VCaP (cell line): ENCODE results near the gene FHIT.

Experiments used
- H3K27ac ChIP-seq: fragments of 450-650 bp; 2 replicates; pipeline ENCODE4 v1.5.1; 2017
- CTCF ChIP-seq: fragments of 450-650 bp; conservative IDR thresholded peaks from 2 replicates; pipeline ENCODE4 v1.5.1; 2017; ENCODE audit warnings: mild to moderate bottlenecking, moderate library complexity

FHIT gene

GRCh38 chr3:61184956-61185355 lies 66.3 kb downstream of the FHIT start:
- no peak overlapping the region; the same call in 1 of the 2 replicates for H3K27ac ChIP-seq
- no peak for TF ChIP-seq CTCF

DNA sequence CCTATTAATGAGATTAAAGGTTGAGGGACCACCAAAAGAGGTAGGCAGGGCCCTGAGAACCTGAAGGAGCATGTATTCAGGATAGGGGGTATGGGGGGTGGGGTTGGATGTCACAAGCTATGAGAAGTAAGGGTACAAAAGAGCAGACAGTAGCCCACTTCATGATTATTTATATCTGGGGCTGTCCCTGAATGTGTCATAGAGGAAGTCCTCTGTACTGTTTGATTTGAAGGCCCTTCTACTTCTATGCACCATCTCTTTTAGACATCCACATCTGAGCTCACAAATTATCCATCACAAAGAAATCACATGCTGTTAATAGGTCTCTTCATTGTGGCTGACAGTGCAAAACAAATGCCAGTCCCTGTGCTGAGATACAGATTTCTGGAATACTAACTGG lies 68.6 kb downstream of the FHIT start:
- H3K27ac ChIP-seq: no peak overlapping the region
- no peak for TF ChIP-seq CTCF

DNA sequence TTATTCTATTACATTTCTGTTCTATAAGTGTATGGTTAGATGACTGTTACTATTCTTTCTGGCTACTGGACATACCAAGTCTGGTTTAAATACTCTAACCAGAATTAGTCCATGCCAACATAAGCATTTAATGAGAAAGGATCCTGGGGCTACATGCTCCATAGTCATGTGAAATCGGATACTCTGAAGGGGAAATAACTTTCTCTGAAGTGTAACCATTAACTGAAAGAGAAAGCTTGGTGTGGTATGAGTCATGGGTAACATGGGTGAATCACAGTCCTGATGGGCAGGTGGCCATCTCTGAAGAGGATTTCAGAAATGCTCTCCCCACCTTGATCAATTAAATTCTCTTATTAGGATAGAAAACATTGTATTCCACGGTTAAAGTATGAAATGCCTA lies 69.4 kb downstream of the FHIT start:
- TF ChIP-seq CTCF: no peak
- no peak overlapping the region for H3K27ac ChIP-seq

DNA sequence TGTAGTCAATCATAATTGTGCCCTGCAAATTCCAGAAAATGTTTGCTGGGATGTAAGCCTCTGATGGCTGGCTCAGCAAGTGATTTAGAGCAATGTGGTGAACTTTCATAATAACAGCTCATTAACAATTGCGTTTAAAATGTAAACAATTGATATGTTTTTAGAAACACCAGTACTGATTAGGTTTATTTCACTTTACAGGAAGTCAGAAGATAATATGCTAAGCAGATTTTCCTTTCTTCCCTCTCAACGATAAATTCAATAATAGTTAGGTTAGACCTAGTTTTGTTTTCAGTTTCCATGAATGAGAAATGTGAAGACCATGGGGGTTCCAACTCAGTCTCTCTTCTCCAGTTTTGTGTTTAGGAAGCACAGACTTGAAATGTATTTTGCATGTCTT lies 71.0 kb downstream of the FHIT start:
- no peak overlapping the region for H3K27ac ChIP-seq
- TF ChIP-seq CTCF: no peak

DNA sequence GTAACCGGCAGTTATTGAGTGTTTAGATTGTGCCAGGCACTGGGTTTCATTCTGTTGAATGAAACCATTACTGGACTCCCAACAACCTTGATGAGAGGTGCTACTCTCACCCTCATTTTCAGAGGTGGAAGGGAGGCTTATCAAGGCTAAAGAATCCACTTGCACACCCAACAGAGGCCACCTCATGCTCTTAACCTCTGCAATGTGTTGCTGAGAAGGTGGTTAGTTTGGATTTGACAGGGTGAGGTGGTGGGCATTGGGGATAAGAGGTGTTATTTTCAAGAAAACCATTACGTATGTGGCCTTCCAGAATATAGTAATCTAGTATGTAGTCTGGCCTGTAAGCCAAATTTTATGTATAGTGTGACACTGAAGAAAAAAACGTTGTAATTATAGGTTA lies 73.1 kb downstream of the FHIT start:
- H3K27ac ChIP-seq: no peak overlapping the region
- TF ChIP-seq CTCF: no peak

- H3K27ac ChIP-seq: no peak overlapping the region
- no peak for TF ChIP-seq CTCF
Observed at GRCh38 chr3:61177450-61177849, 73.8 kb downstream of the FHIT start.

GRCh38 chr3:61173676-61174075 lies 77.6 kb downstream of the FHIT start:
- TF ChIP-seq CTCF: no peak
- no peak overlapping the region for H3K27ac ChIP-seq

DNA sequence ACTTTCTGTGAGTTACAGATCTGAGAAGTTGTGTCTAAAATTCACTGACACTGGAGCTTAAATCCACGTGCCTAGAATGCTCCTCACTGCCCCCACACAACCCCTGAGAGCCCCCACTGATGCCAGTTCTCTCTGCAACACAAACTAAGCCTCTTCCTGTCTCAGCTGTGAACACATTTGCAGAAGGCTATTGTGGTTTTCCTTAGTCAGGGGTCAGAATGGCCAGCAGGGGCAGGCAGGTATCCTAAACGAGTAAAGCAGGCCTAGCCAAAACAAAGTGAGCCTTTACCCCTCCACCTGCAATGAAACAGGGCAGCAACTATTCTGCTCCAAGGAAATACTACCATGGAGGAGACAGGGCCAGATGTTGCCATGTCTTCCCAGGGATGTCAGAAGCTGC lies 78.6 kb downstream of the FHIT start:
- no peak overlapping the region; the same call in 1 of the 2 replicates for H3K27ac ChIP-seq
- TF ChIP-seq CTCF: peak; percentile 77
